Stimulated activated CD4-positive, alpha-beta T cell treated with anti-CD3 and anti-CD28 coated beads, TNF-alpha, amount 100 ng/mL, for 24 hours (primary cell): ENCODE results near the gene SEZ6L2.
"Not testable (repeated sequence)": the region's sequence is repeated elsewhere in the genome, so short reads cannot be mapped to it uniquely, and the experiment has no call there.

Experiments used
- DNase-seq, 3 experiments: peaks; one replicate each; pipeline ENCODE4 v3.0.0-alpha.2; 2020; ENCODE audit warnings: low read depth in 3 of 3

The SEZ6L2 gene

GRCh38 chr16:29910819-29911675, 11.7 kb upstream of the SEZ6L2 start:
- DNase-seq, result no peak

GRCh38 chr16:29909851-29910250, 10.5 kb upstream of the SEZ6L2 start:
- not testable (repeated sequence) for DNase-seq

- no peak for DNase-seq
These were observed 10.0 kb upstream of the SEZ6L2 start for GRCh38 chr16:29909391-29909790.

GRCh38 chr16:29908719-29909220, 9.4 kb upstream of the SEZ6L2 start:
- no peak for DNase-seq

- DNase-seq, result no peak
These were observed 8.6 kb upstream of the SEZ6L2 start for GRCh38 chr16:29907973-29908372.

- no peak for DNase-seq
These were observed 7.3 kb upstream of the SEZ6L2 start for GRCh38 chr16:29906520-29907244.

GRCh38 chr16:29905668-29906067, 6.3 kb upstream of the SEZ6L2 start:
- no peak for DNase-seq

- DNase-seq, result no peak
These were observed 5.6 kb upstream of the SEZ6L2 start for GRCh38 chr16:29904947-29905346.

GRCh38 chr16:29903590-29903989, 4.2 kb upstream of the SEZ6L2 start:
- no peak for DNase-seq

GRCh38 chr16:29901607-29901945, 2.2 kb upstream of the SEZ6L2 start:
- DNase-seq, result no peak

- DNase-seq, result no peak
These were observed 1.7 kb upstream of the SEZ6L2 start for GRCh38 chr16:29900888-29901606.

- DNase-seq, result peak in 2 of 3 experiments; percentile 53 to 67
These were observed 945 bp upstream of the SEZ6L2 start, which contains the start of gene ASPHD1 for GRCh38 chr16:29900102-29900887. TSS of gene ASPHD1 (plus strand) at chr16:29900488. CDS start at chr16:29900972, 484 bp downstream.

GRCh38 chr16:29898804-29899515, 390 bp downstream of the SEZ6L2 start:
- DNase-seq, result no peak

GRCh38 chr16:29898135-29898803, 1.1 kb downstream of the SEZ6L2 start:
- no peak for DNase-seq

GRCh38 chr16:29897333-29897732, 2.0 kb downstream of the SEZ6L2 start:
- DNase-seq, result no peak

GRCh38 chr16:29896841-29897240, 2.5 kb downstream of the SEZ6L2 start:
- DNase-seq, result no peak

GRCh38 chr16:29894352-29894751, 5.0 kb downstream of the SEZ6L2 start:
- DNase-seq, result no peak

- no peak for DNase-seq
These were observed 5.8 kb downstream of the SEZ6L2 start for GRCh38 chr16:29893553-29893952.

- DNase-seq, result no peak
These were observed 6.9 kb downstream of the SEZ6L2 start for GRCh38 chr16:29892458-29892813.
